HL-60/S4 (cell line): Measurements from ENCODE around the gene SLX9.
"Not testable (repeated sequence)": the region's sequence is repeated elsewhere in the genome, so short reads cannot be mapped to it uniquely, and the experiment has no call there.

Experiments used
- in situ Hi-C: fragments of 300-500 bp; cut with MboI; formaldehyde crosslinking; loops from 2 replicates; pipeline ENCODE4 v1.14.3; 2022; ENCODE audit warnings: low sequenced_read_pairs

SLX9 gene

GRCh38 chr21:45011911-45012661 lies 72.3 kb downstream of the SLX9 start:
- in situ Hi-C loops = no loop called here

GRCh38 chr21:45012662-45013259 lies 72.9 kb downstream of the SLX9 start:
- in situ Hi-C loops = no loop called here

GRCh38 chr21:45013260-45013841 lies 73.5 kb downstream of the SLX9 start:
- in situ Hi-C loops = no loop called here

GRCh38 chr21:45014747-45015468 lies 75.1 kb downstream of the SLX9 start:
- in situ Hi-C loops = no loop called here

GRCh38 chr21:45015469-45015860 lies 75.6 kb downstream of the SLX9 start:
- in situ Hi-C loops = no loop called here

- in situ Hi-C loops = no loop called here
These were observed 76.2 kb downstream of the SLX9 start for GRCh38 chr21:45016031-45016405.

GRCh38 chr21:45016406-45017038 lies 76.7 kb downstream of the SLX9 start:
- in situ Hi-C loops = no loop called here

- in situ Hi-C loops = no loop called here
These were observed 77.5 kb downstream of the SLX9 start for GRCh38 chr21:45017039-45017960.

- in situ Hi-C loops = no loop called here
These were observed 78.6 kb downstream of the SLX9 start for GRCh38 chr21:45018131-45019075.

GRCh38 chr21:45019076-45019886 lies 79.5 kb downstream of the SLX9 start:
- in situ Hi-C loops = no loop called here

- in situ Hi-C loops = no loop called here
These were observed 80.2 kb downstream of the SLX9 start for GRCh38 chr21:45019887-45020537.

- in situ Hi-C loops = no loop called here
These were observed 81.0 kb downstream of the SLX9 start for GRCh38 chr21:45020629-45021427.

- in situ Hi-C loops = no loop called here
These were observed 81.9 kb downstream of the SLX9 start for GRCh38 chr21:45021428-45022347.

- in situ Hi-C loops = no loop called here
These were observed 82.5 kb downstream of the SLX9 start for GRCh38 chr21:45022348-45022675.

GRCh38 chr21:45022736-45023135 lies 82.9 kb downstream of the SLX9 start:
- in situ Hi-C loops = no loop called here

- in situ Hi-C loops = not testable (repeated sequence)
These were observed 84.7 kb downstream of the SLX9 start for GRCh38 chr21:45024516-45024915.
